ENCODE results near the gene BBX.
"Not testable (repeated sequence)": the region's sequence is repeated elsewhere in the genome, so short reads cannot be mapped to it uniquely, and the experiment has no call there.

The BBX gene

DNA sequence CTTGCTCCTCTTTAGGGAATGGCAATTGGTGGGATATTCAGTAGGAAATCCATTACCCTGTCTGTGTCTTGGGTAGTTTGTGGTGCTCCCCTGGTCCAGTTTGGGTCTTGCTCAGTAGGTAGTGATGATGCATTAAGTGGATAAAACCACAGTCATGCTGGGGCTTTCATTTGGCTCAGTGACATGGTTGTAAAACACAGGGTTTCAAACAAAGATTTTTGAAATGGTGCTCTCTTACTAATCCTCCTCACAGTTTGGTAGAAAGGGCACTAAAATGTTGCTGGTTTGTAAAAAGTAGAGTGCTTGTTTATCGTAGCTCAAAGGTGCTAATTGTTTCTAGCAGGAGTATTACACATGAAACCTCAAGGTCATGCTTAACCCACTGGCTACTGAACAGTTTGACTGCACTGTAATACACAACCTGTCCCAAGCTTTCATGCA, 22.9 kb downstream of the BBX start:
- no peak for DNase-seq

DNA sequence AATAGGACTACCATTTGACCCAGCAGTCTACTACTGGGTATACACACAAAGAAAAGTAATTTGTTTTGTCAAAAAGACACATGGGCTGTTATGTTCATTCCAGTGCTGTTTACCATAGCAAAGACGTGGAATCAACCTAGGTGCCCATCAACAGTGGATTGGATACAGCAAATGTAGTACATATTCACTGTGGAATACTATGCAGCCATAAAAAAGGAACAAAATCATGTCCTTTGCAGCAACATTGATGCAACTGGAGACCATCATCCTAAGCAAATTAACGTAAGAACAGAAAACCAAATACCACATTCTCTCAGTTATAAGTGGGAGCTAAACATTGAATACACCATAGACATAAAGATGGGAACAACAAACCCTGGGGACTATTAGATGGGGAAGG, 25.8 kb downstream of the BBX start:
- no peak for DNase-seq

DNA sequence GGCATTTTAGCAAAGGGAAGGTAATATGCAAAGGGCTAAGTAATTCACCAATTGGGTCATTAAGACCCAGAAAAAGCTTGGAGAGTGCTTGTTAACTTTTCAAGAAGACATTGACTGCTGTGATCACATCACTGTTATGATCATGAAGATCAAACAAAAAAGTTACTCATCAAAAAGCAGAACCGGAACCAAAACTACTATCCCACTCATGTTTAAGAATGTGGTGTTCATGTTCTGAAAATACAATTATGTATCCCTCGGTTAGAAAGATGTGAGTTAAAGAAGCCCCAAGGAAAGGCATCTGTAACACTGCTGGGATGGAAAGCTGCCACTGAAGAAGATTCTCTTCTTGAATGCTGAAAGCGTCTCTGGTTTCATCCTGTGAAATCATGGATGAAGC, 32.6 kb downstream of the BBX start:
- no peak for DNase-seq

DNA sequence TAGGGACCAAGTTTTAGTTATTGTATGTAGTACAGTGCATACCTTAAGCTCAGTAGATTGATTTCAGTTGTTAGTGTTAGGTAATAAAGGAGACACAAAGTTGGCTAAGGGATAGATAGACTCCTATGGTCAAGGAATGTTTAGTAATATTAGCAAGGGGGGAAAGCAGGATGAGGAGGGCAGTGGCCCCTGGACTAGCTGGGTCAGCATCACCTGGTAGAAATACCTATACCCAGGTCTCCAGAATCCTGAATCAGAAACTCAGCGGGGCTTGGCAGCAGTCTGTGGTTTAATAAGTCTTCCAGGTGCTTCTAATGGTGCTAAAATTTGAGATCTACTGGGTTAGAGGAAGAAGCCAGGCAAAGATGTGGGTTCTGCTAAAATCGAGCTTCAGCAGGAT, 35.0 kb downstream of the BBX start:
- no peak for DNase-seq

- DNase-seq = no peak
Observed at GRCh38 chr3:107560166-107560565, 37.4 kb downstream of the BBX start.

DNA sequence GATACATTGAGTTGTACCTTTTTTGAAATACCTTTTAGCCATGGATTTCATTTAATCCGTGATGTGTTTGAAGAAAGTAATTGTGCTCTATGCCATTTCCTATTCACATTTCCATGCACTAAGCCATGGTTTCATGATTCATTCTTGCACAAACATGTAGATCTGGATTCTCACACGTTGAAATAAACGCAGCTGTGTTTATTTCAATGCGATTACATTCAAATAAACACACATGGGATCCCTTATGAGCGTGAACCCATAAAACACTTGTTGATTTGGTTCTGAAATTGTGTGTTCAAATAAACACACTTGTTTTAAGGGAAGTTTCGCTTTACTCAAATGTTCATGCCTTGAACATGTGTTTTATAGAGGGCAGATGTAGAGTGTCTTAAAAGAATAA, 39.2 kb downstream of the BBX start:
- DNase-seq = no peak

GRCh38 chr3:107562969-107563529, 40.3 kb downstream of the BBX start:
- DNase-seq = no peak

GRCh38 chr3:107565244-107565643, 42.5 kb downstream of the BBX start:
- DNase-seq = not testable (repeated sequence)

GRCh38 chr3:107571089-107571488, 48.3 kb downstream of the BBX start:
- DNase-seq = not testable (repeated sequence)

- not testable (repeated sequence) for DNase-seq
Observed at GRCh38 chr3:107571492-107571891, 48.7 kb downstream of the BBX start.

- peak; percentile 33 for DNase-seq
Observed at GRCh38 chr3:107574650-107575049, 51.9 kb downstream of the BBX start.

- DNase-seq = no peak
Observed at GRCh38 chr3:107578091-107578490, 55.3 kb downstream of the BBX start.

DNA sequence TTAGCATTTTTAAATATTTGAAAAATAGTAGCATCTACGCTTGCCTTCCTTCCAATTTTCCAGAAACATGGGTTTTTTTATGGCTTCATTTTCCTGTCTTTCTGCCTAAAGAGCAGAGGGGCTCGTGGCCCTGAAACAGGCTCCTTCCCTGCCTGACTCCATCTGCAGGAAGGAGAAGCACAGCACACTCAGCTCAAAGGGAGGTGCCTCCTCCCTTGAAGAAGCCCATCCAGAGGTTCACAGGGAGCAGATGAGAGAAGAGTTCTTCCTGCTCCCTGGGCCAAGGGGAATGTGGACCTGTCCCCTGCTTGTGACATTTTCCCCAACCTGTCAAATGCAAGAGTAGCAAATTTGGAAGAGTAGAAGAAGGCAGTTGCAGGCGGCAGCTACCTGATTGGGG, 55.8 kb downstream of the BBX start:
- no peak for DNase-seq

- no peak for DNase-seq
Observed at GRCh38 chr3:107579371-107579770, 56.6 kb downstream of the BBX start.

DNA sequence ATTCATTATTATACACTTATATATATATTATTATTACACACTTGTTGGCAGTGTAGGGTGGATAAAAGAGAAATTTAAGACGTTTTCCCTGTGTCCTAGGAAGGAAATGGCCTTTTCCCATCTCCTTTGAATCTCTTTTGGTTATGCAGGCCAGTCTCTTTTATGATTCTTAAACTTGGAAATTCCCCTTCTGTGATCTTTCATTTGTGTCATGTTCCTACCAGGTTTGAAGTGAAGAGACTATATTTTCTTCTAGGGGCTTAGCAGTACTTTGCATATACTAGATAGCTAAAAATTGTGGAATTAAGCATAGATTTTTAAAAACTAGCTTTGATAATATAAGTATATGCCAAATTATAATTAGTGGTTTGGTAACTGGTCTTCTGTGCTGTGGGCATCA, 58.5 kb downstream of the BBX start:
- DNase-seq = no peak

DNA sequence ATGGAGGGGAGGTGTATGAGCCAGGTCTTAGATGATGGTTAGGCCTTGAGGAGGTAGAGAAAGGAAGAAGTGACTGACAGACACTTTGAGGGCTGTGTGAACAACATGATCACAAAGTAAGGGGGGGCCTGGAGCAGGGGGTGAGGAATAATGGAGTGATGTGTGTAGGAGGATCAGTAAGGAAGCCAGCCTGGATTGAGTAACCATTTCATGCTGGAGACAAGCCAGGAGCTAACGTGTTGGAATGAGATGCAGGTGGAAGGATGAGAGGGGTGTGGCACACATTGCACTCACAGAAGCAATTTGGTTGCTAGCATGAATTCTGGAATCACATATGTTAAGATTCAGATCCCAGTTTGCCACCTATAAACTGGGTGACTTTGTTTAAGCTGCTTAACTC, 65.5 kb downstream of the BBX start:
- DNase-seq = no peak

- DNase-seq = no peak
Observed at GRCh38 chr3:107589454-107589853, 66.7 kb downstream of the BBX start.

GRCh38 chr3:107590786-107591185, 68.0 kb downstream of the BBX start:
- DNase-seq = no peak

GRCh38 chr3:107592073-107592472, 69.3 kb downstream of the BBX start:
- no peak for DNase-seq

DNA sequence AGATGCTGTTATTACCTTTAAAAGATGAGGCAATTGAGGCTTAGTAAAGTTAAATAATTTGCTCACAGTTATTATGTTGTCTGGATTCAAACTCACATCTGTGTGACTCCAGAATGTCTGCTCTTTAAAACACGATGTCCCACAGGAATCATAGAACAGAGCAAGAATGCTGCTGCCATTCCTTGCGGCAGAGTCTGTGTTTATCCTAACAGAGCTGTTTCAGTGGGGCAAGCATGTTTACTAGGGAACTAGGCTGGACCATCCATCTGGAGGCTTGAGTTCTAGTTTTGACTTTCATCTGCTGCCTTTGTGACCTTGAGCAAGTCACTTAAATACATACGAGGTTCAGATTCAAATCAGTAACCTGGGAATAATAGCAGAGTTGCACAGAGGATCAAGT, 72.1 kb downstream of the BBX start:
- no peak for DNase-seq

GRCh38 chr3:107596639-107597038, 73.9 kb downstream of the BBX start:
- no peak for DNase-seq

GRCh38 chr3:107598926-107599771, 76.4 kb downstream of the BBX start:
- DNase-seq = peak; percentile 56

DNA sequence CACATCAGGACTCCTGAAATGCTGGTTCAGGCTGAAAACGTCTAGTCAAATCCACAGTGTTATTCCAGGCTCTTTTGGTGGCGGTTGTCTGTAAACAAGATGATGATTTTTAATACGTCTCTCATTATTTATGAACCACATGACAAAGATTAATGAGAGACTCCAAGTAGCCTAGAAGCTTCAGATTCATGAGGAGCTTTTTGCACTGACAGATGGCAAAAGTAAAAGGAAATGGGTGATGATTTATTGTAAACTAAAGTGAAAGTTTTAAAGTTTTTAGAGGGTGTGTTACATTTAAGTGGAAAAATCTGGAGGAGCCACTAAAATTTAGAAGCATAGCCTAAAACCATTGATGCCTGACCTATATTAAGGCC, 77.0 kb downstream of the BBX start:
- no peak for DNase-seq

DNA sequence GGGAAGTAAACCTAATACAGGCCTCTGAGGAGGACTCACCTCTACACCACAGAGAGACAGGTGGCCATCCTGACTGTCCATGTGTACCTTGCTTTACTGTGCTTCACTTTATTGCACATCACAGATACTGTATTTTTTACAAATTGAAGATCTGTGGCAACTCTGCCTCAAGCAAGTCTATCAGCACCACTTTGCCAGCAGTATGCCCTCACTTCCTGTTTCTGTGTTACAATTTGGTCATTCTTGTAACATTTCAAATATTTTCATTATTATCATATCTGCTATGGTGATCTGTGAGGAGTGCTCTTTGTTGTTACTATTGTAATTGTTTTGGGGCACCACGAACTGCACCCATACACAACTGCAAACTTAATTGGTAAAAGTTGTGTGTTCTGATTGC, 78.0 kb downstream of the BBX start:
- no peak for DNase-seq

Measured in CD4-positive, alpha-beta T cell treated with Interleukin-21 for 1 hour (primary cell).